GM19025 (cell line): ENCODE measurements around the gene ZBBX.
"Not testable (repeated sequence)": the region's sequence is repeated elsewhere in the genome, so short reads cannot be mapped to it uniquely, and the experiment has no call there.

Experiments used
- ATAC-seq: cut with Tn5 transposase; IDR thresholded peaks from one replicate; pipeline ENCODE4 v1.9.1; 2021; ENCODE audit warnings: mild to moderate bottlenecking, low read depth, moderate library complexity; ENCODE audit not compliant: unreplicated experiment

The ZBBX gene

GRCh38 chr3:167380004-167380689 lies at the start of gene ZBBX:
ZBBX (minus strand) TSS chr3:167380297; CDS start chr3:167372901, 7,396 bp downstream.
- ATAC-seq, result peak; percentile 100

GRCh38 chr3:167426962-167427361 lies 46.9 kb upstream of the ZBBX start:
- ATAC-seq, result not testable (repeated sequence)

- not testable (repeated sequence) for ATAC-seq
Measured at GRCh38 chr3:167422396-167422795, 42.3 kb upstream of the ZBBX start.

GRCh38 chr3:167409611-167410010 lies 29.5 kb upstream of the ZBBX start:
- no peak for ATAC-seq

- ATAC-seq, result no peak
Measured at GRCh38 chr3:167406876-167407492, 26.9 kb upstream of the ZBBX start.

GRCh38 chr3:167397826-167398225 lies 17.7 kb upstream of the ZBBX start:
- no peak for ATAC-seq

GRCh38 chr3:167396075-167396474 lies 16.0 kb upstream of the ZBBX start:
- no peak for ATAC-seq

GRCh38 chr3:167394003-167394402 lies 13.9 kb upstream of the ZBBX start:
- ATAC-seq, result no peak

- no peak for ATAC-seq
Measured at GRCh38 chr3:167382155-167382554, 2.1 kb upstream of the ZBBX start.

GRCh38 chr3:167375478-167375877 lies 4.6 kb downstream of the ZBBX start:
- no peak for ATAC-seq

- ATAC-seq, result no peak
Measured at GRCh38 chr3:167372138-167372537, 8.0 kb downstream of the ZBBX start.

- no peak for ATAC-seq
Measured at GRCh38 chr3:167361948-167362347, 18.1 kb downstream of the ZBBX start.

GRCh38 chr3:167361306-167361705 lies 18.8 kb downstream of the ZBBX start:
- ATAC-seq, result no peak

- ATAC-seq, result no peak
Measured at GRCh38 chr3:167355446-167355845, 24.7 kb downstream of the ZBBX start.

GRCh38 chr3:167354751-167355150 lies 25.3 kb downstream of the ZBBX start:
- ATAC-seq, result no peak

GRCh38 chr3:167350245-167350862 lies 29.7 kb downstream of the ZBBX start:
- no peak for ATAC-seq

GRCh38 chr3:167346171-167346570 lies 33.9 kb downstream of the ZBBX start:
- ATAC-seq, result no peak

- no peak for ATAC-seq
Measured at GRCh38 chr3:167330993-167331785, 48.9 kb downstream of the ZBBX start.

GRCh38 chr3:167323572-167323971 lies 56.5 kb downstream of the ZBBX start:
- ATAC-seq, result no peak

GRCh38 chr3:167318996-167319615 lies 61.0 kb downstream of the ZBBX start:
- ATAC-seq, result no peak

GRCh38 chr3:167318306-167318705 lies 61.8 kb downstream of the ZBBX start:
- no peak for ATAC-seq
